NCI-H2029 treated with DMSO at 0.1 percent for 48 hours (cell line): ENCODE data around the gene ARF5.
A peak's percentile ranks its signal among the peaks of the same experiment; 100 is the strongest.

Source experiments
- DNase-seq: peaks from one replicate; lab custom pipeline; 2025; lab: John Stamatoyannopoulos, UW

ARF5 gene

GRCh38 chr7:127588697-127589482 is 679 bp downstream of the ARF5 start:
- DNase-seq: peak; percentile 15

DNA sequence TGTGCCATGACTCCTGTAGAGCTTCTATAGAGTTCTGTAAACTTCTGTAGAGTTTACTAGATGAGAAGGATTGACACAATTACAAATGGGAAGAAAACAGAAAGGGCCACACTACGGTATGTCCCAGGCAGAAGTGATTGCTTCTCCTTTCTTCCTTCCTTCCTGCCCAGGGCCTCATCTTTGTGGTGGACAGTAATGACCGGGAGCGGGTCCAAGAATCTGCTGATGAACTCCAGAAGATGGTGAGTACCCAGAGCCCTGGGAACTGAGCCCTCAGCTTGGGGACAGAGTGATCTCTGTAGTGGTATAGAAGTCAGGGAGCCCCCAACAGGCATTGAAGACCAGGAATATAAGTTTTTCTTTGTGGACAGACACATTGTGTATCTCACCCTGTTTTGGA is 1.7 kb downstream of the ARF5 start:
- DNase-seq: no peak

DNA sequence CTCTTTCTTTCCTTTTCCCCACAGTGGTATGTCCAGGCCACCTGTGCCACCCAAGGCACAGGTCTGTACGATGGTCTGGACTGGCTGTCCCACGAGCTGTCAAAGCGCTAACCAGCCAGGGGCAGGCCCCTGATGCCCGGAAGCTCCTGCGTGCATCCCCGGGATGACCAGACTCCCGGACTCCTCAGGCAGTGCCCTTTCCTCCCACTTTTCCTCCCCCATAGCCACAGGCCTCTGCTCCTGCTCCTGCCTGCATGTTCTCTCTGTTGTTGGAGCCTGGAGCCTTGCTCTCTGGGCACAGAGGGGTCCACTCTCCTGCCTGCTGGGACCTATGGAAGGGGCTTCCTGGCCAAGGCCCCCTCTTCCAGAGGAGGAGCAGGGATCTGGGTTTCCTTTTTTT is 3.0 kb downstream of the ARF5 start:
- DNase-seq: no peak

DNA sequence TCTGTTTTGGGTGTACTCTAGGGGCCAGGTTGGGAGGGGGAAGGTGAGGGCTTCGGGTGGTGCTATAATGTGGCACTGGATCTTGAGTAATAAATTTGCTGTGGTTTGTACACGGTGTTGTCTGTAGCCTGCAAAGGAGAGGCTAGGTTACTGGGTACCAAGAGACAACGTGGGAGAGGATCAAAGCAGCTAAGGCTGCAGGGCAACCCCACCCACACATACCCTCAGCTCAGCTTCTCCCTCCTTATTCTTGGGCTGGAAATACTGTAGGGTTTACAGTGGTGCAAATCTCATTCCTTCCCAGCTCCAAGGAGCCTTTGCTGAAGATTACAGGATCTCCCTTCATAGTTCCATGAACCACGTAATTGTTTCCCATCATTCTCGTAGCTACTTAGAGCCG is 3.4 kb downstream of the ARF5 start:
- no peak for DNase-seq

DNA sequence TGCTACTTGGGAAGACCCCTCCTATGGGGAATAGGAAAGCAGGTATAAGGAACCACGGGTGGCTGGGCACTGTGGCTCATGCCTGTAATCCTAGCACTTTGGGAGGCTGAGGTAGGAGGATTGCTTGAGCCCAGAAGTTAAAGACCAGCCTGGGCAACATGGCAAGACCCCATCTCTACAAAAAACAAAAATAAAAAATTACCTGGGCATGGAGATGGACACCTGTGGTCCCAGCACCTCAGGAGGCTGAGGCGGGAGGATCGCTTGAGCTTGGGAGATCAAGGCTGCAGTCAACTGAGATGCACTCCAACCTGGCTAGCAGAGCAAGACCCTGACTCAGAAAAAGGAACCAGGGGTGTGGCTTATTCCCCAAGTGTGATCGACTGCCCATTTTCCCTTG is 4.3 kb downstream of the ARF5 start:
- DNase-seq: no peak

DNA sequence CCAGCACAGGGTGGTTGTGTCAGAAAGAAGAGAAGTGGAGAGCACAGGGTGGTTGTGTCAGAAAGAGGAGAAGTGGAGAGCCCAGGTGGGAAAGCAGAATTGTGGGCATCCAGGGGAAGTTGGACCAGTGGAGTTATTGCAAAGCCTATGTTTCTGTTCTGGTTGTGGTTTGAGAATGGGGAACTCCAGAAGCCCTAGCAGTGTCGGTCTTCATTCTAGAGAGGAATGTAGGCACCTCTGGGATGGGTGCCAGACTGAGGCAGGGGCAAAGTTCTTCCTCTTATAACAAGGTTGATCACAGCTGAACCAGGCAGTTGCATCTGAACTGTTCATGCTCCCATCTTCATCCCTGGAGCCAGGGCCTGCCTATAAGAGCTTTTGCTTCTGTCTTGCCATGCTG is 6.3 kb downstream of the ARF5 start:
- DNase-seq: no peak

- no peak for DNase-seq
Measured at GRCh38 chr7:127595737-127596136, 7.5 kb downstream of the ARF5 start.

DNA sequence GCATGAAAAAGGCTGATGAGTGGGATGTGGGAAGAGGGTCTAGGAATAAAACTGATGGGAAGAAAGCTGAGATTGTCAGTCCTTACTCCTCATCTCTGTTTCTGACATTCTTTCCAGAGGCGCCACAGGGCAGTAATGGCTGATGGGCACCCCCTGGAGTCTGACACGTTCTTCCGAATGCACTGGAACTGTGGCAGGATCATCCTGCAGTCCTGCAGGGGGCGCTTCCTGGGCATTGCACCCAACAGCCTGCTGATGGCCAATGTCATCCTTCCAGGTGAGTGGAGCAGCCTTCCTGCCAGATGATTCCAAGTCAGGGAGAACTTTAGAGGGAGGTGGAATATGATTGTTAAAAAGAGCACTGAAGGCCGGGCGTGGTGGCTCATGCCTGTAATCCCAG is 10.1 kb downstream of the ARF5 start:
- DNase-seq: no peak

DNA sequence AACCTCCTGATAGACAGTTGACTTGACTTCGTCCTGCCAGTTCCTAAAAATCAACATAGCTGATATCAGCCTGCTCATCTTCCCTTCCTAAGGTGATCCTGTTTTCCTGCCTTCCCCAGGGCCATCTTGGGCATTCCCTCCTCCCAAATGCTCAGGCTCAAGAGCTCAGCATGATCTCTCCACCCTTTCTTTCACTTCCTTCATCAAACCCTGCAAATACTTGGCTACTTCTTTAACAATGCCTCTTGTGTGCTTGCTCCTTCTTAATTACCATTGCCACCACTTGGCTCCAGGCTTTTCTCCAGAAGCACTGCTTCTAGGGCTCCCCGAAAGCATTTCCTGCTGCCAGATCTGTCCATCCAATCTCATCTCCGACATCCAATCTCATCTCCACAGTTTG is 12.7 kb downstream of the ARF5 start:
- DNase-seq: no peak

- DNase-seq: no peak
Measured at GRCh38 chr7:127608446-127608845, 20.2 kb downstream of the ARF5 start.

DNA sequence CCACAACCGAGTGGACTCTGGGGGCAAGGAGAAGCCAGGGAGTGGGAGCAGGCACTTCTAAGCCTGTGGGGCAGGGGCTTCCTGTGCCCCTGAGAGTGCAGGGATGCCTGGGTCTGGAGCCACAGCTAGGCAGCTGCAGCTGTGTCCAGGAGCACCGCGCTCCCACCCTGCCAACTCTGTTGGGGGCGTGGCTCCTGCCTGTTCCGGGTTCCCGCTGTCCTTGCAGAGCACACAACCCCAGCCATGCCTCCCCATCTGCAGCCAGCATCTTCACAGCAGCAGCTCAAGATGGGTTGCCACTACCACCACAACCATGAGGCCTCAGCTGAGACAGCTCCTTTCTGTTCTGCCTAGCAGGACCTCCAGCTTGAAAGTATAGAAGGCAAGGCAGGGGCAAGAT is 21.1 kb downstream of the ARF5 start:
- no peak for DNase-seq

- no peak for DNase-seq
Measured at GRCh38 chr7:127612263-127612662, 24.1 kb downstream of the ARF5 start.

GRCh38 chr7:127616724-127617123 is 28.5 kb downstream of the ARF5 start:
- DNase-seq: no peak

- no peak for DNase-seq
Measured at GRCh38 chr7:127618042-127618441, 29.8 kb downstream of the ARF5 start, which contains the start of gene PAX4. PAX4 (minus strand) TSS chr7:127618142; CDS start chr7:127615928, 2,214 bp downstream.

DNA sequence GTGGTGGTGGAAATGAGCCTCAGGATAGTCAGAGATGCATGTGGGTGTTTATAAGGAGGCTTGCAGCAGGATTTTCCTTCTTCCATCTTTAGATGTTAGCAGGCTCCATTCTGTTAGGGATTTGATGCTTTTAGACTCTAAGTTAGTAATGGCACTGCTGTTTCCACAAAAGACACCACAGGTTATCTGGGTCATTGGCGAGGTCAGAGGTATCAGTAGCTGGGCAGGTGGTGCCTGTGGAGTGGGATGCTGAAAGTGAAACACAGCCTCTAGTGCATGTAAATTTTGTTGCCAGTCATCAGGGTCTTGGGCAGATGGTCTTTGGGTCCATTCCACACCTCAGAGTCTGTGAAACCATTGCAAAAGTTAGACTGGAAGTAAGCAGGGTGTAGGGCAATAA is 30.6 kb downstream of the ARF5 start:
- no peak for DNase-seq

- no peak for DNase-seq
Measured at GRCh38 chr7:127619681-127620405, 31.6 kb downstream of the ARF5 start.

DNA sequence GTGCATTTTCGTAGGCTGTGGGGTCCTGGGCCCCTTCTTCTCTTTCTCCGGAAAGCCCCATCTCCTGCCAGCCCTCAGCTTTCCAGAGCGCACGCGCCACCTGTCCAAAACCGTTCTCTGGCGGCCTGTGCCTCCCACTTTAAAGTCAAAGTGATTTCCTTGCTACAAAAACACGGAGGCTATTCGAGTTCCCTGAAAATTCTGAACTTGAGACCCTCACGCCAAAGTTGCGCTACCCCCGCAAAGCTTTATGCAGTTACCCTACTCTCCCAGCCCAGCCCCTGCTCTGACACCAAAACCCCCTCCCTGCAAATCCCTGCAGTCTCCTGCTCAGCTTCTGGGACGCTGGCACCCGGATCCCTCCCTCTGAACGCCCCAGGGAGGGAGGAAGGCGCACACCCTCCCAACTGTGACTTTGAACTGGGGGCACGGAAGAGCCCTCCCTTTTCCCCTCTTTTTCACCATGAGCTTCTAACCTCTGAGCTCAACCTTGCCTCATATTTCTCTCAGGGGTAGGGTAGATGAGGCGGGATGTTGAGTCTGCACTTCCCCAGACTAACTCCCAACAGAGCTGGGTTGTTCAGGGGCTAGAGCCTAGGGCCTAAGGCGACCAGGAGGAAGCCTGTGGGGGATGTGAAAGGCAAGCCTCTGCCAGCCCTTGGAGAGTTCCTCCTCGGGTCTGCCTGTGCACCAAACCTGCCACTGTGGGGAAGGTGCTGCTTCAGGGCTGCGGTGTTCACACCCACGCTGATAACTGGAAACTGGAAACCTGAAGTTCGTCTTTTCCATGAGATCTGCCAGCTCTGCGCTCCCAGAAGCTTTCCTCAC is 32.4 kb downstream of the ARF5 start:
- DNase-seq: no peak

DNA sequence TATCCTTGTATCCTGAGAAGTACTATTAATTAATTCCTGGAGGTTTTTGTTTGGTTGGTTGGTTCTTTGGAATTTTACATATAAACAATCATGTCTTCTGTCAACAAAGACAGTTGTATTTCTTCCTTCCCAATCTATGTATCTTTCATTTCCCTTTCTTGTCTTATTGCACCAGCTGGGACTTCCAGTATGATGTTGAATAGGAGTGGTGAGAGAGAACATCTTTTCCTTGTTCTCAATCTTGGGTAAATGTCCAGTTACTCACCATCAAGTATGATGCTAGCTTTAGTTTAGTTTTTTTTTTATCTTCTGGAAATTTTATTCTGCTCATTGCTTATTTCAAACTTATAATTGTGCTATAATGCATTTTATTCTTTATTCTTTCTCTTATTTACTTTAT is 37.1 kb downstream of the ARF5 start:
- no peak for DNase-seq

DNA sequence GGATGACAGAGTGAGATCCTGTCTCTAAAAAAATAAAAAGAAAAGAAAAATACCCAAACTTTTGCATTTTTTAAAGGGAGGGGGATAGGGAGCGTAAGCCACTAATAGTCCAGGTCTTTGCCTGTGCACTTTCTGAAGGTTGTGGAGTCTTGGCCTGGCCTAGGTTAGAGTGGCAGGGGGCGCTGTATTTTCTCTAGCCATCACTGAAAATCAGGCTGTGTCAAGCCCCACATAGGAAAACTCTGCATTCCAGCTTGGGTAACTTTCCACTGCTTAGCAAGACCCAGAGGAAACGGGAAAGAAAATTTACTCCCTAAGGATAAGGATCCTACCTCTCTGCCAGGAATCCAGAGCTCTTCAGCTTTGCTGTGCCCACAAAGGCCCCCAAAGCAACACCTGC is 40.2 kb downstream of the ARF5 start:
- DNase-seq: no peak

- no peak for DNase-seq
Measured at GRCh38 chr7:127629268-127629854, 41.1 kb downstream of the ARF5 start.

DNA sequence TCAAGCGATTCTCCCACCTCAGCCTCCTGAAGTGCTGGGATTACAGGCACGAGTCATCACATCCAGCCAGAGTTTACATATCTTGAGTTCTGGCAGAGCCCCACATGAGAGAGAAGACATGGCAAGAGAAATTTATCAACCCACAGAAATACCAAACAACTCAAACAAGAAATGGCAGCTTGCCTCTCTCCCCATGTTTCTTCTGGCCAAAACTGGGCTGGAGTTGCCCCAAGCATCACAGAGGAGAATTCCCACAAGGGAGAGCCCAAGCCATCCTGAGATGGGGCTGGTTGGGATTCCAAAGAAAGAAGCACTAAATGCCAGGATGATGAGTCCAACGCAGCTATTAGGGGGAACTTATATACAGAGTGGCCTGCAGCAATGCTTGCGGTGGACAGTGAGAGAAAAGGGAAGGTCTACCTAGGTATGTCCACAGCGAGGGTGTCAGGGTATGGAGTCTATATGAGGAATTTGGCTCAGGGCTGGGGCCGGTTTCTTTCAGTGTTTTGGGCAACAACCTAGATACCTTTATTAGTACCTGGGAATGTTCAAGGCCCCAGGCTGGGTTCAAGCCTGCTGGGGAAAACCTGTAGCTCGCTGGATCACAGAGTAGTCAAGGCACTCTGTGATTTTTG is 44.2 kb downstream of the ARF5 start:
- no peak for DNase-seq
